GM20000 (cell line): ENCODE results near the gene MYO15A.
"Not testable (repeated sequence)": the region's sequence is repeated elsewhere in the genome, so short reads cannot be mapped to it uniquely, and the experiment has no call there.

Source experiments
- DNase-seq: peaks from one replicate; pipeline ENCODE4 v3.0.0; 2012; ENCODE audit warnings: low spot score
- TF ChIP-seq, protein P1 (sequence below): IDR thresholded peaks from 2 replicates; pipeline ENCODE4 v1.5.1; 2012; ENCODE audit warnings: mild to moderate bottlenecking, control low read depth; ENCODE audit errors: extremely low read depth, missing control alignments

Gene MYO15A

GRCh38 chr17:18206962-18207361 lies 98.4 kb downstream of the MYO15A start:
- TF ChIP-seq, protein P1, sequence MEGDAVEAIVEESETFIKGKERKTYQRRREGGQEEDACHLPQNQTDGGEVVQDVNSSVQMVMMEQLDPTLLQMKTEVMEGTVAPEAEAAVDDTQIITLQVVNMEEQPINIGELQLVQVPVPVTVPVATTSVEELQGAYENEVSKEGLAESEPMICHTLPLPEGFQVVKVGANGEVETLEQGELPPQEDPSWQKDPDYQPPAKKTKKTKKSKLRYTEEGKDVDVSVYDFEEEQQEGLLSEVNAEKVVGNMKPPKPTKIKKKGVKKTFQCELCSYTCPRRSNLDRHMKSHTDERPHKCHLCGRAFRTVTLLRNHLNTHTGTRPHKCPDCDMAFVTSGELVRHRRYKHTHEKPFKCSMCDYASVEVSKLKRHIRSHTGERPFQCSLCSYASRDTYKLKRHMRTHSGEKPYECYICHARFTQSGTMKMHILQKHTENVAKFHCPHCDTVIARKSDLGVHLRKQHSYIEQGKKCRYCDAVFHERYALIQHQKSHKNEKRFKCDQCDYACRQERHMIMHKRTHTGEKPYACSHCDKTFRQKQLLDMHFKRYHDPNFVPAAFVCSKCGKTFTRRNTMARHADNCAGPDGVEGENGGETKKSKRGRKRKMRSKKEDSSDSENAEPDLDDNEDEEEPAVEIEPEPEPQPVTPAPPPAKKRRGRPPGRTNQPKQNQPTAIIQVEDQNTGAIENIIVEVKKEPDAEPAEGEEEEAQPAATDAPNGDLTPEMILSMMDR: no peak

DNA sequence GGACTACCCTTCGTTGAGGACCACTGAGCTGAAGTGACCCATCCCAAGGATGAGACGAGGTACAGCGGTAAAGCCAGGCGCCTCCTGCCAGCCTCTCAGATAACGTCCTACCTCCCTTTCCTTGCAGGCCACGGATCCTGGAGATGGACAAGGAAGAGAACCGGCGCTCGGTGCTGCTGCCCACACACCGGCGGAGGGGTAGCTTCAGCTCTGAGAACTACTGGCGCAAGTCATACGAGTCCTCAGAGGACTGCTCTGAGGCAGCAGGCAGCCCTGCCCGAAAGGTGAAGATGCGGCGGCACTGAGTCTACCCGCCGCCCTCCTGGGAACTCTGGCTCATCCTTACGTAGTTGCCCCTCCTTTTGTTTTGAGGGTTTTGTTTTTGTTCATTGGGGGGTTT lies 99.5 kb downstream of the MYO15A start:
- no peak for DNase-seq

More at GRCh38 chr17:18206962-18207361, 98.4 kb downstream of the MYO15A start:
- DNase-seq: no peak

DNA sequence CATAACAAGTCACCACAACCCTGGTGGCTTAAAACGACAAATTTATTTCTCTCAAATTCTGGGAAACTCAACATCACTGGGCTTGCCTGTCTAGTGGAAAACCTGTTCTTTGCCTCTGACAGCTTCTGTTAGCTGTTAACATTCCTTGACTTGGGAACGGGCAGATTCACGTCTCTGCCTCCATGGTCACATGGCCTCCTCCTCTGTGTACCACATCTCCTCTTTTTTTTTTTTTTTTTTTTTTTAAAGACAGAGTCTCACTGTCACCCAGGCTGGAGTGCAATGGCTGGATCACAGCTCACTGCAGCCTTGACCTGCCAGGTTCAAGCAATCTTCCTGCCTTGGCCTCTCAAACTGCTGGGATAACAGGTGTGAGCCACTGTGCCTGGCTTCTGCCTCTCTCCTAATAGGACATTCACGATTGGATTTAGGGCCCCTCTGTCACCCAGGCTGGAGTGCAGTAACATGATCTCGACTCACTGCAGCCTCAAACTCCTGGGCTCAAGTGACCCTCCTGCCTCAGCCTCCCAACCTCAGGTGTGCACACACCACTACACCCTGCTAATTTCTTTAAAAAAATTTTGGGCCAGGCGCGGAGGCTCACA lies 105.2 kb downstream of the MYO15A start:
- TF ChIP-seq, protein P1: no peak
- no peak for DNase-seq

More for the DNA sequence above, 99.5 kb downstream of the MYO15A start:
- TF ChIP-seq, protein P1: no peak

- not testable (repeated sequence) for DNase-seq
Observed at GRCh38 chr17:18216906-18217305, 108.3 kb downstream of the MYO15A start.

GRCh38 chr17:18217412-18218015 lies 109.0 kb downstream of the MYO15A start:
- peak; percentile 85 for DNase-seq
- TF ChIP-seq, protein P1: peak; percentile 98

GRCh38 chr17:18218756-18219415 lies 110.3 kb downstream of the MYO15A start:
- TF ChIP-seq, protein P1: no peak
- no peak for DNase-seq

DNA sequence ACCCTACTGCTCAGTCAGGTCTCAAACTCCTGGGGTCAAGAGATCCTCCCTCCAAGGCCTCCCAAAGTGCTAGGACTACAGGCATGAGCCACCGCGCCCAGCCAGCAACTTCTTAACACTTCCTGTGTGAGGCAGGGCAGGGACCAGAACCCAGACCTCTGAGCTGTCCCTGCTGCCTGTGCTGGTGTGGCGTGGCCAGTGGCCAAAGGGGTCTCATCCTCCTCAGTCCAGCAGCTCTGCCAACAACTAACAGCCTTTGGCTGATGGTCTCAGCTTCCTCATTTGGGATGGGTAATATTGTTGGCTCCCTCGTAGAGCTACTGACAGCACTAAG lies 115.5 kb downstream of the MYO15A start:
- TF ChIP-seq, protein P1: no peak
- DNase-seq: no peak
